HepG2 (cell line): ENCODE results near the gene SCAI. TPM values are rescaled to one million over a fixed set of nuclear protein-coding genes. Genes with fewer than 3 reads are reported as not detected.

Source experiments
- ATAC-seq: fragments of 200-7000 bp; cut with Tn5 transposase; 3 replicates; pipeline ENCODE4 v1.9.1; 2020; ENCODE audit warnings: mild to moderate bottlenecking, moderate library complexity
- BruUV-seq: library from RNA; stranded (reverse); fragments of 400-500 nt; replicated peaks from 2 replicates; lab custom pipeline; 2021; lab: Mats Ljungman, UMichigan
- CTCF ChIA-PET: fragments of 300-600 bp; formaldehyde crosslinking; extraction: SDS; loops from one replicate; lab custom pipeline; 2021; ENCODE audit warnings: low total read pairs, inconsistent platforms, low intra/inter-chr PET ratio; lab: Yijun Ruan, JAX
- POLR2A ChIA-PET: fragments of 350-600 bp; sonication (Branson Sonifier 250); formaldehyde crosslinking; loops from one replicate; lab custom pipeline; 2020; ENCODE audit warnings: antibody characterized with exemption, inconsistent platforms; lab: Yijun Ruan, JAX
- DNase-seq: peaks from one replicate; pipeline ENCODE4 v3.0.0-alpha.2; 2015; ENCODE audit warnings: low spot score
- FAIRE-seq: peaks from 3 replicates; lab custom pipeline; 2011; peaks lifted over from hg19 to GRCh38; lab: Jason Lieb, UNC
- H2AFZ ChIP-seq: one replicate; pipeline ENCODE4 v1.6.1; 2011; ENCODE audit warnings: low read length, inconsistent platforms
- H3K27ac ChIP-seq: fragments of 300-600 bp; 3 replicates; pipeline ENCODE4 v1.8.0; 2011; ENCODE audit warnings: mixed run types, mild to moderate bottlenecking, mixed read lengths, low read length, inconsistent platforms; ENCODE audit not compliant: insufficient read depth; ENCODE audit errors: extremely low read length
- H3K27me3 ChIP-seq, 2 experiments: fragments of 200-600 bp in 1 of 2; 2 replicates in 1 of 2; 3 replicates in 1 of 2; pipeline versions ENCODE4 v1.6.0 to v1.8.0; 2011; ENCODE audit warnings: low read length in 2 of 2, mild to moderate bottlenecking in 2 of 2, moderate library complexity in 2 of 2, inconsistent platforms in 1 of 2; ENCODE audit not compliant: insufficient read depth in 2 of 2, control insufficient read depth in 1 of 2
- H3K36me3 ChIP-seq, 2 experiments: fragments of 200-600 bp in 1 of 2; replicated peaks in 1 of 2; 2 replicates in 1 of 2; 3 replicates in 1 of 2; pipeline versions ENCODE4 v1.5.1 to v1.8.0; 2011; ENCODE audit warnings: low read length in 2 of 2, inconsistent platforms in 1 of 2; ENCODE audit not compliant: insufficient read depth in 2 of 2, control insufficient read depth in 1 of 2
- H3K4me1 ChIP-seq: 2 replicates; pipeline ENCODE4 v1.5.1; 2012; ENCODE audit warnings: low read length, inconsistent platforms; ENCODE audit not compliant: insufficient read depth
- H3K4me2 ChIP-seq: 2 replicates; pipeline ENCODE4 v1.6.0; 2011; ENCODE audit warnings: low read depth, low read length, inconsistent platforms
- H3K4me3 ChIP-seq, 3 experiments: fragments of 200-600 bp in 1 of 3; sonication (generic), shearing (Covaris generic) in 1 of 3; replicated peaks in 1 of 3; 2 replicates each; pipeline ENCODE4 v1.5.1; 2011 to 2016; ENCODE audit warnings: low read length in 3 of 3, inconsistent platforms in 2 of 3, low read depth in 2 of 3, mild to moderate bottlenecking in 2 of 3, control low read depth in 1 of 3, mixed read lengths in 1 of 3; ENCODE audit not compliant: insufficient read depth in 1 of 3
- H3K79me2 ChIP-seq: one replicate; pipeline ENCODE4 v1.6.1; 2011; ENCODE audit warnings: low read length, inconsistent platforms; ENCODE audit not compliant: insufficient read depth
- H3K9ac ChIP-seq: 2 replicates; pipeline ENCODE4 v1.6.0; 2011; ENCODE audit warnings: mild to moderate bottlenecking, low read depth, low read length, inconsistent platforms; ENCODE audit not compliant: insufficient read depth
- H3K9me3 ChIP-seq: 2 replicates; pipeline ENCODE4 v1.5.1; 2012; ENCODE audit warnings: mild to moderate bottlenecking, low read length
- H4K20me1 ChIP-seq: 2 replicates; pipeline ENCODE4 v1.6.0; 2011; ENCODE audit warnings: inconsistent platforms, mild to moderate bottlenecking, low read length, moderate library complexity; ENCODE audit not compliant: insufficient read depth
- CTCF ChIP-seq: sonication (generic); formaldehyde crosslinking; IDR thresholded peaks from 2 replicates; pipeline ENCODE4 v1.5.0; 2020; ENCODE audit warnings: mild to moderate bottlenecking, missing genetic modification reagents, moderate library complexity
- GATAD2A ChIP-seq: IDR thresholded peaks from 2 replicates; pipeline ENCODE4 v1.6.1; 2016
- HINFP ChIP-seq: sonication (generic); formaldehyde crosslinking; IDR thresholded peaks from 2 replicates; pipeline ENCODE4 v1.4.0; 2020; ENCODE audit warnings: low read depth, mild to moderate bottlenecking, missing genetic modification reagents
- MTERF4 ChIP-seq: sonication (generic); formaldehyde crosslinking; IDR thresholded peaks from 2 replicates; pipeline ENCODE4 v1.8.0; 2023; ENCODE audit warnings: mild to moderate bottlenecking, missing genetic modification reagents
- NFIC ChIP-seq: IDR thresholded peaks from 2 replicates; pipeline ENCODE4 v1.6.1; 2012; ENCODE audit warnings: mild to moderate bottlenecking, low read length, inconsistent platforms
- NR2C2 ChIP-seq: sonication (generic); formaldehyde crosslinking; IDR thresholded peaks from 2 replicates; pipeline ENCODE4 v1.4.0; 2020; ENCODE audit warnings: missing genetic modification reagents, mild to moderate bottlenecking, moderate library complexity, borderline replicate concordance
- RAD21 ChIP-seq: fragments of 450-650 bp; formaldehyde crosslinking; IDR thresholded peaks from 2 replicates; pipeline ENCODE4 v1.5.0; 2020; ENCODE audit warnings: mild to moderate bottlenecking
- RBAK ChIP-seq: sonication (generic); formaldehyde crosslinking; IDR thresholded peaks from 2 replicates; pipeline ENCODE4 v1.5.1; 2020; ENCODE audit warnings: mild to moderate bottlenecking, missing genetic modification reagents
- SMARCC2 ChIP-seq: fragments of 450-650 bp; IDR thresholded peaks from 2 replicates; pipeline ENCODE4 v1.6.1; 2017; ENCODE audit warnings: antibody characterized with exemption, mild to moderate bottlenecking
- SMC3 ChIP-seq: IDR thresholded peaks from 2 replicates; pipeline ENCODE4 v1.6.1; 2011; ENCODE audit warnings: low read length, improper control_type of control experiment
- SRSF4 ChIP-seq: fragments of 200-400 bp; formaldehyde crosslinking; IDR thresholded peaks from one replicate; pipeline ENCODE4 v1.6.1; 2018; ENCODE audit warnings: mild to moderate bottlenecking, low read depth, low read length, moderate library complexity; ENCODE audit not compliant: poor library complexity, severe bottlenecking
- STAG1 ChIP-seq: sonication (generic); formaldehyde crosslinking; IDR thresholded peaks from 2 replicates; pipeline ENCODE4 v1.4.0; 2020; ENCODE audit warnings: missing genetic modification reagents
- TEAD2 ChIP-seq: sonication (generic); formaldehyde crosslinking; IDR thresholded peaks from 2 replicates; pipeline ENCODE4 v1.9.0; 2021; ENCODE audit warnings: missing genetic modification reagents
- TEAD3 ChIP-seq: optimal IDR thresholded peaks from 2 replicates; pipeline ENCODE3; 2016; ENCODE audit warnings: borderline replicate concordance
- U2AF1 ChIP-seq: fragments of 200-400 bp; formaldehyde crosslinking; optimal IDR thresholded peaks from 2 replicates; pipeline ENCODE3; 2017; ENCODE audit warnings: mild to moderate bottlenecking, low read depth, low read length
- ZFP1 ChIP-seq: IDR thresholded peaks from 2 replicates; pipeline ENCODE4 v1.6.1; 2016
- ZKSCAN8 ChIP-seq: IDR thresholded peaks from 2 replicates; pipeline ENCODE4 v1.6.1; 2016; ENCODE audit warnings: borderline replicate concordance, missing genetic modification reagents, missing compliant biosample characterization
- ZNF263 ChIP-seq: sonication (generic); formaldehyde crosslinking; IDR thresholded peaks from 2 replicates; pipeline ENCODE4 v1.4.0; 2020; ENCODE audit warnings: missing genetic modification reagents
- ZNF660 ChIP-seq: sonication (generic); formaldehyde crosslinking; IDR thresholded peaks from 2 replicates; pipeline ENCODE4 v1.5.1; 2020; ENCODE audit warnings: mild to moderate bottlenecking, low read depth, missing genetic modification reagents, borderline replicate concordance
- ZNF7 ChIP-seq: IDR thresholded peaks from 2 replicates; pipeline ENCODE4 v1.6.1; 2016; ENCODE audit warnings: missing biosample characterization, missing genetic modification reagents
- ZNF747 ChIP-seq: sonication (generic); formaldehyde crosslinking; IDR thresholded peaks from 2 replicates; pipeline ENCODE4 v1.8.1; 2023; ENCODE audit warnings: missing genetic modification reagents, mild to moderate bottlenecking, borderline replicate concordance
- ZNF780A ChIP-seq: sonication (generic); formaldehyde crosslinking; IDR thresholded peaks from 2 replicates; pipeline ENCODE4 v1.8.0; 2022; ENCODE audit warnings: mild to moderate bottlenecking, missing genetic modification reagents, moderate library complexity
- in situ Hi-C: cut with HindIII; loops from 2 replicates; pipeline ENCODE4 v1.10.0; 2017; ENCODE audit warnings: low pct_unique_long_range_greater_than_20kb; ENCODE audit not compliant: extremely low pct_ligation_motif_present
- intact Hi-C: fragments of 100-400 bp; cut with micrococcal nuclease; formaldehyde crosslinking; loops from one replicate; pipeline ENCODE4 v1.10.0; 2022; ENCODE audit not compliant: unreplicated experiment
- polyA plus RNA-seq, 8 experiments: library from polyadenylated mRNA; depleted of rRNA in 3 of 8; stranded (reverse) in 7 of 8; unstranded in 1 of 8; fragments of >200 nt; fragmentation: Illumina TruSeq in 4 of 8; extraction: Trizol in 4 of 8; gene quantifications; 2 replicates each; pipeline versions ENCODE4 v1.2.1 to v1.2.3, GENCODE V29; 2011 to 2016; ENCODE audit warnings: low read depth in 4 of 8, missing spikeins in 1 of 8, mixed read lengths in 1 of 8; ENCODE audit not compliant: insufficient read depth in 1 of 8
- total RNA-seq, 5 experiments: library from RNA; depleted of rRNA; stranded (reverse); fragments of >200 nt; fragmentation: Illumina TruSeq; extraction: Trizol; gene quantifications; 2 replicates each; pipeline ENCODE4 v1.2.3, GENCODE V29; 2016; ENCODE audit warnings: low read depth in 1 of 5
- TF ChIP-seq, protein P1 (sequence below): sonication (generic); formaldehyde crosslinking; IDR thresholded peaks from 2 replicates; pipeline ENCODE4 v1.4.0; 2020; ENCODE audit warnings: missing genetic modification reagents

The SCAI gene
- total and polyA plus RNA-seq, 2 of the 13 experiments (the other 11 are each of a cell fraction or from before 2014, with no cell fraction given), result 4.4 to 8.4 TPM

DNA sequence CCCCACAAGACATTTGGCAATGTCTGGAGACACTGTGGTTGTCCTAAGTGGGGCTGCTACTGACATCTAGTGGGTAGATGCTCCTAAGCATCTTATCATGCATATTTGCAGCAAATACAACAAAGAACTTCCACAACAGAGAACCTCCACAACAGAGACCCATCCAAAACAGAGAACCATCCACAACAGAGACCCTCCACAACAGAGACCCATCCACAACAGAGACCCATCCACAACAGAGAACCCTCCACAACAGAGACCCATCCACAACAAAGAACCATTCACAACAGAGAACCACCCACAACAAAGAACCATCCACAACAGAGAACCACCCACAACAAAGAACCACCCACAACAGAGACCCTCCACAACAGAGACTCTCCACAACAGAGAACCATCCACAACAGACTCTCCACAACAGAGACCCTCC lies 248.6 kb downstream of the SCAI start:
- no peaks in the 10 kb centered on the region for H3K9me3 ChIP-seq
- FAIRE-seq, result peak; percentile 77
- no peak overlapping the region for H3K27ac ChIP-seq
- intact Hi-C loops, result no loop called here
- in situ Hi-C loops, result no loop called here
- no peak; the same call in 2 of the 3 replicates for ATAC-seq
- peaks cover 13 to 44% of the 10 kb centered on the region in 2 experiments; a peak in 4 of 5 replicates for H3K36me3 ChIP-seq
- no peak for TF ChIP-seq ZFP1
- no peak for TF ChIP-seq TEAD2 (CRISPR knock-in tag)
- no peak for TF ChIP-seq ZNF780A (CRISPR knock-in tag)
- no peak for TF ChIP-seq HINFP
- TF ChIP-seq SMC3, result no peak
- TF ChIP-seq ZNF660 (CRISPR knock-in tag), result no peak
- TF ChIP-seq NR2C2 (CRISPR knock-in tag), result no peak
- TF ChIP-seq SRSF4, result no peak
- TF ChIP-seq CTCF (CRISPR knock-in tag), result peak; percentile 59
- no peak for TF ChIP-seq ZNF263
- TF ChIP-seq ZKSCAN8 (CRISPR knock-in tag), result no peak
- TF ChIP-seq ZNF747 (CRISPR knock-in tag), result no peak
- no peak for TF ChIP-seq MTERF4 (CRISPR knock-in tag)
- no peak for TF ChIP-seq SMARCC2
- TF ChIP-seq GATAD2A (CRISPR knock-in tag), result no peak
- peak; percentile 38 for TF ChIP-seq TEAD3 (CRISPR knock-in tag)
- TF ChIP-seq U2AF1, result no peak
- peak; percentile 21; the same call in 1 of the 2 replicates for TF ChIP-seq RAD21
- no peak for TF ChIP-seq NFIC
- TF ChIP-seq RBAK (CRISPR knock-in tag), result no peak
- no peak for TF ChIP-seq ZNF7
- TF ChIP-seq STAG1 (CRISPR knock-in tag), result peak; percentile 56
- TF ChIP-seq, protein P1, sequence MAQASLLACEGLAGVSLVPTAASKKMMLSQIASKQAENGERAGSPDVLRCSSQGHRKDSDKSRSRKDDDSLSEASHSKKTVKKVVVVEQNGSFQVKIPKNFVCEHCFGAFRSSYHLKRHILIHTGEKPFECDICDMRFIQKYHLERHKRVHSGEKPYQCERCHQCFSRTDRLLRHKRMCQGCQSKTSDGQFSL, result no peak
- no peaks in the 10 kb centered on the region for H3K79me2 ChIP-seq
- no peak overlapping the region for H3K9ac ChIP-seq
- H3K27me3 ChIP-seq, result no peaks in the 10 kb centered on the region
- H2AFZ ChIP-seq, result no peak overlapping the region
- ChIA-PET POLR2A (no interaction called here), CTCF (no interaction called here)
- no peak overlapping the region for H3K4me2 ChIP-seq
- DNase-seq, result peak; percentile 12
- H4K20me1 ChIP-seq, result no peaks in the 10 kb centered on the region
- BruUV-seq, result no TSS peak
- H3K4me1 ChIP-seq, result peaks cover 23% of the 10 kb centered on the region
- H3K4me3 ChIP-seq, result no peak overlapping the region
